ENCODE results near the gene RIGI. TPM values are rescaled to one million over a fixed set of nuclear protein-coding genes. Genes with fewer than 3 reads are reported as not detected.

RIGI gene
- total and polyA plus RNA-seq, 2 of the 13 experiments (the other 11 are each of a cell fraction or from before 2014, with no cell fraction given): 3.0 to 8.2 TPM

DNA sequence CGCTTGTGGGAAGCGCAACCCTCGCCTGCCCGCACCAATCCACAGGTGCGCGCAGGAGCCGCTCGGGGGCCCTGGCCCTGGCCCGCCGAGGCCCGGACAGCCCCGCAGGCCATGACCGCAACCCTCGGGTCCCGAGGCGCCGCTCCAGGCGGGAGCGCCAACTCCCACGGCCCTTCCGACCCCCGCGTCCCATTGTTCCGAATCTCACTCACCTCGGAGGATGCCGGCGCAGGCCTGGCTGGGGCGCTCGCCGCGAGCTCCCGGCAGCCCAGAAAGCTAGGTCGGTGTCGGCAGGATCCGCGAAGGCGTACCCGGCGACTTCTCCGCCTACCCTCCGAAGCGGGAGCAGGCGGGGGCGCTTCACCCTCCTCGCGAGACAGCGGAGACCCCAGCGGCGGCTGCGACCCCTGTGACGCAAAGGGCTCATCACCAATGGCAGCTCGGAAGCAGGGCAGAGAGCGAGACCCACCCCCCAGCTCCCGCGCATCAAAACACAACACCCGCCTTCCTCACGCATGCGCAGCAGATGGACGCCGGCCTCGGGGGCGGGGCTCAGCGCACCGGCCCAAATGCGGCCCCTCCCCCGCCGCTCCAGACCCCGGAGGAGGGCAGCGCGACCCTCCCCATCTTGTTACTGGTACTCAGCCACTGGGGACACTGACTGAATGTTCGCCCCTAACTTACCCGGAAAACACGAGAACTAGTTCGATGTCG, 24.7 kb upstream of the RIGI start:
- ChIA-PET POLR2A (interaction anchor here (1.0 to 3.6 kb wide), 14 partner anchors 12 to 701 kb away, joined by 3 to 43 read pairs (median 4); partner anchors contain the start of genes ACO1, DNAJA1, NDUFB6 and RIGI), CTCF (ENCODE audit: low intra/inter-chr PET ratio, low total read pairs) (interaction anchor here (0.9 kb wide), 1 partner anchor 22 kb away, joined by 3 read pairs; the partner anchor contains the start of gene NDUFB6)
- intact Hi-C loops (cut with micrococcal nuclease; ENCODE audit: unreplicated experiment) (no loop called here), in situ Hi-C loops (cut with HindIII; ENCODE audit: extremely low pct_ligation_motif_present, low pct_unique_long_range_greater_than_20kb) (no loop called here)
- peak overlapping the region; percentile 92 for H3K9ac ChIP-seq (ENCODE audit: insufficient read depth, low read depth, low read length)
- peak; percentile 52 for FAIRE-seq
- no peak overlapping the region for H2AFZ ChIP-seq (ENCODE audit: low read length)
- peak; percentile 89 for ATAC-seq
- peak; percentile 93 for DNase-seq (ENCODE audit: low spot score)
- WGBS (ENCODE audit: low lambda C conversion rate): 0% methylated on average over 6 of the region's 75 CpGs
- H3K79me2 ChIP-seq (ENCODE audit: insufficient read depth, low read length): peaks cover 63% of the 10 kb centered on the region
- H3K27ac ChIP-seq (ENCODE audit: extremely low read length, insufficient read depth, low read length): peak overlapping the region; percentile 96
- peak overlapping the region; percentile 89 to 91 (median 90) for H3K4me3 ChIP-seq (replicated peaks in 1 of 3; ENCODE audit: insufficient read depth in 1 of 3, low read depth in 2 of 3, low read length in 3 of 3)
- H3K27me3 ChIP-seq (ENCODE audit: control insufficient read depth in 1 of 2, insufficient read depth in 2 of 2, low read length in 2 of 2): no peaks in the 10 kb centered on the region; a peak in 1 of 5 replicates
- no TSS peak for BruUV-seq (replicated peaks)
- H3K36me3 ChIP-seq (replicated peaks in 1 of 2; ENCODE audit: control insufficient read depth in 1 of 2, insufficient read depth in 2 of 2, low read length in 2 of 2): no peaks in the 10 kb centered on the region; a peak in 1 of 5 replicates
- H3K4me1 ChIP-seq (ENCODE audit: insufficient read depth, low read length): peaks cover 34% of the 10 kb centered on the region
- H3K4me2 ChIP-seq (ENCODE audit: low read depth, low read length): peak overlapping the region; percentile 84
- H4K20me1 ChIP-seq (ENCODE audit: insufficient read depth, low read length): peaks cover 28% of the 10 kb centered on the region
- H3K9me3 ChIP-seq (ENCODE audit: low read length): no peaks in the 10 kb centered on the region
- TF ChIP-seq ZNF543 (CRISPR knock-in tag; IDR thresholded peaks at IDR 0.05): no peak
- TF ChIP-seq, protein P1, sequence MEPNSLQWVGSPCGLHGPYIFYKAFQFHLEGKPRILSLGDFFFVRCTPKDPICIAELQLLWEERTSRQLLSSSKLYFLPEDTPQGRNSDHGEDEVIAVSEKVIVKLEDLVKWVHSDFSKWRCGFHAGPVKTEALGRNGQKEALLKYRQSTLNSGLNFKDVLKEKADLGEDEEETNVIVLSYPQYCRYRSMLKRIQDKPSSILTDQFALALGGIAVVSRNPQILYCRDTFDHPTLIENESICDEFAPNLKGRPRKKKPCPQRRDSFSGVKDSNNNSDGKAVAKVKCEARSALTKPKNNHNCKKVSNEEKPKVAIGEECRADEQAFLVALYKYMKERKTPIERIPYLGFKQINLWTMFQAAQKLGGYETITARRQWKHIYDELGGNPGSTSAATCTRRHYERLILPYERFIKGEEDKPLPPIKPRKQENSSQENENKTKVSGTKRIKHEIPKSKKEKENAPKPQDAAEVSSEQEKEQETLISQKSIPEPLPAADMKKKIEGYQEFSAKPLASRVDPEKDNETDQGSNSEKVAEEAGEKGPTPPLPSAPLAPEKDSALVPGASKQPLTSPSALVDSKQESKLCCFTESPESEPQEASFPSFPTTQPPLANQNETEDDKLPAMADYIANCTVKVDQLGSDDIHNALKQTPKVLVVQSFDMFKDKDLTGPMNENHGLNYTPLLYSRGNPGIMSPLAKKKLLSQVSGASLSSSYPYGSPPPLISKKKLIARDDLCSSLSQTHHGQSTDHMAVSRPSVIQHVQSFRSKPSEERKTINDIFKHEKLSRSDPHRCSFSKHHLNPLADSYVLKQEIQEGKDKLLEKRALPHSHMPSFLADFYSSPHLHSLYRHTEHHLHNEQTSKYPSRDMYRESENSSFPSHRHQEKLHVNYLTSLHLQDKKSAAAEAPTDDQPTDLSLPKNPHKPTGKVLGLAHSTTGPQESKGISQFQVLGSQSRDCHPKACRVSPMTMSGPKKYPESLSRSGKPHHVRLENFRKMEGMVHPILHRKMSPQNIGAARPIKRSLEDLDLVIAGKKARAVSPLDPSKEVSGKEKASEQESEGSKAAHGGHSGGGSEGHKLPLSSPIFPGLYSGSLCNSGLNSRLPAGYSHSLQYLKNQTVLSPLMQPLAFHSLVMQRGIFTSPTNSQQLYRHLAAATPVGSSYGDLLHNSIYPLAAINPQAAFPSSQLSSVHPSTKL (CRISPR knock-in tag; IDR thresholded peaks at IDR 0.05): peak; percentile 37; the same call in 1 of the 2 replicates
- peak; percentile 23; the same call in 1 of the 2 replicates for TF ChIP-seq SAFB2 (CRISPR knock-in tag; IDR thresholded peaks at IDR 0.05; ENCODE audit: borderline replicate concordance, low read depth)
- peak; percentile 95 for TF ChIP-seq ZMYM4 (CRISPR knock-in tag; IDR thresholded peaks at IDR 0.05)
- TF ChIP-seq ZNF225 (CRISPR knock-in tag; IDR thresholded peaks at IDR 0.05): peak; percentile 22; the same call in 1 of the 2 replicates
- no peak for TF ChIP-seq KLF12 (CRISPR knock-in tag; IDR thresholded peaks at IDR 0.05; ENCODE audit: borderline replicate concordance)
- TF ChIP-seq ZBTB38 (CRISPR knock-in tag; IDR thresholded peaks at IDR 0.05): peak; percentile 40; the same call in 1 of the 2 replicates
- TF ChIP-seq, protein P2, sequence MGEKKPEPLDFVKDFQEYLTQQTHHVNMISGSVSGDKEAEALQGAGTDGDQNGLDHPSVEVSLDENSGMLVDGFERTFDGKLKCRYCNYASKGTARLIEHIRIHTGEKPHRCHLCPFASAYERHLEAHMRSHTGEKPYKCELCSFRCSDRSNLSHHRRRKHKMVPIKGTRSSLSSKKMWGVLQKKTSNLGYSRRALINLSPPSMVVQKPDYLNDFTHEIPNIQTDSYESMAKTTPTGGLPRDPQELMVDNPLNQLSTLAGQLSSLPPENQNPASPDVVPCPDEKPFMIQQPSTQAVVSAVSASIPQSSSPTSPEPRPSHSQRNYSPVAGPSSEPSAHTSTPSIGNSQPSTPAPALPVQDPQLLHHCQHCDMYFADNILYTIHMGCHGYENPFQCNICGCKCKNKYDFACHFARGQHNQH (CRISPR knock-in tag; IDR thresholded peaks at IDR 0.05): peak; percentile 19; the same call in 1 of the 2 replicates
- no peak for TF ChIP-seq LCORL (IDR thresholded peaks at IDR 0.05)
- peak; percentile 73; the same call in 1 of the 2 replicates for TF ChIP-seq LCORL (CRISPR knock-in tag; IDR thresholded peaks at IDR 0.05)
- no peak for TF ChIP-seq ZNF33A (CRISPR knock-in tag; IDR thresholded peaks at IDR 0.05; ENCODE audit: borderline replicate concordance)
- TF ChIP-seq KDM3A (CRISPR knock-in tag; IDR thresholded peaks at IDR 0.05; ENCODE audit: low read depth): no peak
- TF ChIP-seq ZNF839 (CRISPR knock-in tag; IDR thresholded peaks at IDR 0.05; ENCODE audit: borderline replicate concordance): no peak
- no peak for TF ChIP-seq MAF1 (CRISPR knock-in tag; IDR thresholded peaks at IDR 0.05; ENCODE audit: borderline replicate concordance)
- peak; percentile 65 for TF ChIP-seq GATAD2A (CRISPR knock-in tag; IDR thresholded peaks at IDR 0.05)
- TF ChIP-seq, protein P3, sequence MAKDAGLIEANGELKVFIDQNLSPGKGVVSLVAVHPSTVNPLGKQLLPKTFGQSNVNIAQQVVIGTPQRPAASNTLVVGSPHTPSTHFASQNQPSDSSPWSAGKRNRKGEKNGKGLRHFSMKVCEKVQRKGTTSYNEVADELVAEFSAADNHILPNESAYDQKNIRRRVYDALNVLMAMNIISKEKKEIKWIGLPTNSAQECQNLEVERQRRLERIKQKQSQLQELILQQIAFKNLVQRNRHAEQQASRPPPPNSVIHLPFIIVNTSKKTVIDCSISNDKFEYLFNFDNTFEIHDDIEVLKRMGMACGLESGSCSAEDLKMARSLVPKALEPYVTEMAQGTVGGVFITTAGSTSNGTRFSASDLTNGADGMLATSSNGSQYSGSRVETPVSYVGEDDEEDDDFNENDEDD (CRISPR knock-in tag; IDR thresholded peaks at IDR 0.05; ENCODE audit: borderline replicate concordance): peak; percentile 51; the same call in 1 of the 2 replicates
- no peak for TF ChIP-seq ZNF124 (CRISPR knock-in tag; IDR thresholded peaks at IDR 0.05)

Data from HepG2 (cell line).